GM23338 (cell line): ENCODE results near the gene NT5C. TPM values are rescaled to one million over a fixed set of nuclear protein-coding genes. Genes with fewer than 3 reads are reported as not detected.
A peak's percentile ranks its signal among the peaks of the same experiment; 100 is the strongest.

Source experiments
- ATAC-seq: fragments of 200-7000 bp; cut with Tn5 transposase; 3 replicates; pipeline ENCODE4 v1.9.1; 2020
- DNase-seq: peaks from one replicate; pipeline ENCODE4 v3.0.0-alpha.2; 2015; ENCODE audit warnings: low spot score
- H2AFZ ChIP-seq: fragments of 200-600 bp; sonication (generic); 2 replicates; pipeline ENCODE4 v1.8.0; 2016; ENCODE audit warnings: antibody characterized with exemption, mild to moderate bottlenecking, moderate library complexity
- H3F3A ChIP-seq: fragments of 200-600 bp; sonication (generic); replicated peaks from 2 replicates; pipeline ENCODE4 v1.8.0; 2017; ENCODE audit warnings: antibody characterized with exemption, mixed run types, low read depth
- H3K27ac ChIP-seq: fragments of 200-600 bp; sonication (generic); 2 replicates; pipeline ENCODE4 v1.6.1; 2016; ENCODE audit warnings: low read depth
- H3K27me3 ChIP-seq: fragments of 200-600 bp; sonication (generic); 2 replicates; pipeline ENCODE4 v1.8.0; 2016; ENCODE audit warnings: mild to moderate bottlenecking, mixed run types, moderate library complexity; ENCODE audit not compliant: insufficient read depth
- H3K36me3 ChIP-seq: fragments of 200-600 bp; sonication (generic); 2 replicates; pipeline ENCODE4 v1.8.0; 2016; ENCODE audit warnings: mild to moderate bottlenecking; ENCODE audit not compliant: insufficient read depth
- H3K4me1 ChIP-seq: fragments of 200-600 bp; sonication (generic); 2 replicates; pipeline ENCODE4 v1.8.0; 2016; ENCODE audit warnings: mild to moderate bottlenecking, moderate library complexity; ENCODE audit not compliant: insufficient read depth
- H3K4me2 ChIP-seq: fragments of 200-600 bp; sonication (generic); 2 replicates; pipeline ENCODE4 v1.7.1; 2017; ENCODE audit warnings: mixed run types
- H3K4me3 ChIP-seq: fragments of 200-600 bp; sonication (generic); 2 replicates; pipeline ENCODE4 v1.6.1; 2016; ENCODE audit warnings: mixed run types
- H3K79me2 ChIP-seq: fragments of 200-600 bp; sonication (generic); replicated peaks from 2 replicates; pipeline ENCODE4 v1.8.0; 2017; ENCODE audit warnings: mild to moderate bottlenecking; ENCODE audit not compliant: insufficient read depth
- H3K9me2 ChIP-seq: fragments of 200-600 bp; sonication (generic); 2 replicates; pipeline ENCODE4 v1.8.0; 2017; ENCODE audit not compliant: insufficient read depth
- H4K20me1 ChIP-seq: fragments of 200-600 bp; sonication (generic); replicated peaks from 2 replicates; pipeline ENCODE4 v1.8.0; 2017; ENCODE audit warnings: mild to moderate bottlenecking; ENCODE audit not compliant: insufficient read depth
- H3K27ac Mint-ChIP-seq: 2 replicates; pipeline ENCODE4 v1.8.0; 2020; ENCODE audit warnings: inconsistent platforms, mild to moderate bottlenecking, moderate library complexity, mixed read lengths
- H3K27me3 Mint-ChIP-seq: 3 replicates; pipeline ENCODE4 v1.8.0; 2022; ENCODE audit warnings: low read depth, mild to moderate bottlenecking, moderate library complexity, mixed read lengths, inconsistent platforms; ENCODE audit not compliant: insufficient read depth, poor library complexity
- H3K36me3 Mint-ChIP-seq: 3 replicates; pipeline ENCODE4 v1.8.0; 2021; ENCODE audit warnings: low read depth, mild to moderate bottlenecking, inconsistent platforms, moderate library complexity, mixed read lengths
- H3K4me1 Mint-ChIP-seq: 3 replicates; pipeline ENCODE4 v1.8.0; 2020; ENCODE audit warnings: mild to moderate bottlenecking, inconsistent platforms, mixed read lengths
- H3K4me3 Mint-ChIP-seq: 3 replicates; pipeline ENCODE4 v1.8.0; 2021; ENCODE audit warnings: moderate library complexity, mild to moderate bottlenecking, inconsistent platforms, mixed read lengths
- H3K9me3 Mint-ChIP-seq: 3 replicates; pipeline ENCODE4 v1.8.0; 2020; ENCODE audit warnings: moderate library complexity, mild to moderate bottlenecking, inconsistent platforms, mixed read lengths
- CREB1 ChIP-seq: fragments of 250-450 bp; sonication (Bioruptor Pico); IDR thresholded peaks from 2 replicates; pipeline ENCODE4 v1.5.0; 2020; ENCODE audit warnings: low read depth, mild to moderate bottlenecking, moderate library complexity
- EZH2 ChIP-seq: fragments of 200-600 bp; sonication (generic); IDR thresholded peaks from one replicate; pipeline ENCODE4 v1.8.0; 2017; ENCODE audit warnings: antibody characterized with exemption, mild to moderate bottlenecking, low read depth; ENCODE audit not compliant: unreplicated experiment
- EZH2phosphoT487 ChIP-seq: fragments of 200-600 bp; sonication (generic); IDR thresholded peaks from one replicate; pipeline ENCODE4 v1.8.1; 2018; ENCODE audit warnings: antibody characterized with exemption; ENCODE audit not compliant: unreplicated experiment
- JUNB ChIP-seq: IDR thresholded peaks from one replicate; pipeline ENCODE4 v1.6.1; 2016; ENCODE audit warnings: antibody characterized with exemption; ENCODE audit not compliant: unreplicated experiment
- NANOG ChIP-seq: IDR thresholded peaks from 2 replicates; pipeline ENCODE4 v1.6.1; 2016; ENCODE audit warnings: antibody characterized with exemption, borderline replicate concordance
- POLR2AphosphoS5 ChIP-seq: IDR thresholded peaks from 2 replicates; pipeline ENCODE4 v1.6.1; 2016; ENCODE audit warnings: antibody characterized with exemption, low read depth
- ZNF114 ChIP-seq: fragments of 250-450 bp; sonication (Bioruptor Pico); IDR thresholded peaks from 2 replicates; pipeline ENCODE4 v1.5.0; 2020; ENCODE audit warnings: mild to moderate bottlenecking, moderate library complexity
- polyA plus RNA-seq: library from polyadenylated mRNA; unstranded; fragments of >200 nt; fragmentation: Nextera tagmentation; extraction: Ambion mirVana; gene quantifications from 2 replicates; pipeline ENCODE4 v1.2.1, GENCODE V29; 2016
- total RNA-seq: library from RNA; depleted of rRNA; stranded (reverse); fragments of >200 nt; shearing (Covaris generic); gene quantifications from 2 replicates; pipeline ENCODE4 v1.2.3, GENCODE V29; 2014
- TF ChIP-seq, protein P1 (sequence below): IDR thresholded peaks from 2 replicates; pipeline ENCODE4 v1.6.1; 2016; ENCODE audit warnings: antibody characterized with exemption
- TF ChIP-seq, protein P2 (sequence below): IDR thresholded peaks from one replicate; pipeline ENCODE4 v1.6.1; 2018; ENCODE audit warnings: antibody characterized with exemption; ENCODE audit not compliant: unreplicated experiment

NT5C gene
- total and polyA plus RNA-seq, 2 experiments from 2014 or later = 91.7 to 120 TPM

DNA sequence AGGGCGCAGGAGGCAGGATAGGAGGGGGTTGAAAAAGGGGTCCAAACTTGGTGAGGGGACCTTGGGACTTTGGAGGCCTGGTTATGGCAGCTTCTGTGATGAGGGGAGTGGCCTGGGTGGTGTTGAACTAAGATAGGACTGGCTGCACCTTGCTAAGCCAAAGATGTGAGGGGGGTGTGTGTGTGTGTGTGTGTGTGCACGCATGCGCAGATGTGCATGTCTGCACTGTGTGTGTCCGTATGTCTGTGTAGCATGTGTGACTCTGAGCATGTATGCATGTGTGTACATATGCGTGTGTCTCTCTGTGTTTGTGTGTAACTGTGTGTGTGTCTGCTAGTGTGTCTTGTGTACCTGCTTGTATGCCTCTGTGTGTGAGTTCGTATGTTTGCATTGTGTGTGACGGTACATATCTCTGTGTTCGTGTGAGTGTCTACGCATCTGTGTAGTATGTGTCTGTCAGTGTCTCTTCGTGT lies 39.7 kb downstream of the NT5C start (continued):
- TF ChIP-seq, protein P1, sequence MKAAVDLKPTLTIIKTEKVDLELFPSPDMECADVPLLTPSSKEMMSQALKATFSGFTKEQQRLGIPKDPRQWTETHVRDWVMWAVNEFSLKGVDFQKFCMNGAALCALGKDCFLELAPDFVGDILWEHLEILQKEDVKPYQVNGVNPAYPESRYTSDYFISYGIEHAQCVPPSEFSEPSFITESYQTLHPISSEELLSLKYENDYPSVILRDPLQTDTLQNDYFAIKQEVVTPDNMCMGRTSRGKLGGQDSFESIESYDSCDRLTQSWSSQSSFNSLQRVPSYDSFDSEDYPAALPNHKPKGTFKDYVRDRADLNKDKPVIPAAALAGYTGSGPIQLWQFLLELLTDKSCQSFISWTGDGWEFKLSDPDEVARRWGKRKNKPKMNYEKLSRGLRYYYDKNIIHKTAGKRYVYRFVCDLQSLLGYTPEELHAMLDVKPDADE = no peak
- TF ChIP-seq, protein P2, sequence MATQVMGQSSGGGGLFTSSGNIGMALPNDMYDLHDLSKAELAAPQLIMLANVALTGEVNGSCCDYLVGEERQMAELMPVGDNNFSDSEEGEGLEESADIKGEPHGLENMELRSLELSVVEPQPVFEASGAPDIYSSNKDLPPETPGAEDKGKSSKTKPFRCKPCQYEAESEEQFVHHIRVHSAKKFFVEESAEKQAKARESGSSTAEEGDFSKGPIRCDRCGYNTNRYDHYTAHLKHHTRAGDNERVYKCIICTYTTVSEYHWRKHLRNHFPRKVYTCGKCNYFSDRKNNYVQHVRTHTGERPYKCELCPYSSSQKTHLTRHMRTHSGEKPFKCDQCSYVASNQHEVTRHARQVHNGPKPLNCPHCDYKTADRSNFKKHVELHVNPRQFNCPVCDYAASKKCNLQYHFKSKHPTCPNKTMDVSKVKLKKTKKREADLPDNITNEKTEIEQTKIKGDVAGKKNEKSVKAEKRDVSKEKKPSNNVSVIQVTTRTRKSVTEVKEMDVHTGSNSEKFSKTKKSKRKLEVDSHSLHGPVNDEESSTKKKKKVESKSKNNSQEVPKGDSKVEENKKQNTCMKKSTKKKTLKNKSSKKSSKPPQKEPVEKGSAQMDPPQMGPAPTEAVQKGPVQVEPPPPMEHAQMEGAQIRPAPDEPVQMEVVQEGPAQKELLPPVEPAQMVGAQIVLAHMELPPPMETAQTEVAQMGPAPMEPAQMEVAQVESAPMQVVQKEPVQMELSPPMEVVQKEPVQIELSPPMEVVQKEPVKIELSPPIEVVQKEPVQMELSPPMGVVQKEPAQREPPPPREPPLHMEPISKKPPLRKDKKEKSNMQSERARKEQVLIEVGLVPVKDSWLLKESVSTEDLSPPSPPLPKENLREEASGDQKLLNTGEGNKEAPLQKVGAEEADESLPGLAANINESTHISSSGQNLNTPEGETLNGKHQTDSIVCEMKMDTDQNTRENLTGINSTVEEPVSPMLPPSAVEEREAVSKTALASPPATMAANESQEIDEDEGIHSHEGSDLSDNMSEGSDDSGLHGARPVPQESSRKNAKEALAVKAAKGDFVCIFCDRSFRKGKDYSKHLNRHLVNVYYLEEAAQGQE = no peak
- TF ChIP-seq JUNB = no peak
- TF ChIP-seq POLR2AphosphoS5 = no peak
- no peak for TF ChIP-seq EZH2phosphoT487
- TF ChIP-seq EZH2 = no peak
- no peak for TF ChIP-seq CREB1

DNA sequence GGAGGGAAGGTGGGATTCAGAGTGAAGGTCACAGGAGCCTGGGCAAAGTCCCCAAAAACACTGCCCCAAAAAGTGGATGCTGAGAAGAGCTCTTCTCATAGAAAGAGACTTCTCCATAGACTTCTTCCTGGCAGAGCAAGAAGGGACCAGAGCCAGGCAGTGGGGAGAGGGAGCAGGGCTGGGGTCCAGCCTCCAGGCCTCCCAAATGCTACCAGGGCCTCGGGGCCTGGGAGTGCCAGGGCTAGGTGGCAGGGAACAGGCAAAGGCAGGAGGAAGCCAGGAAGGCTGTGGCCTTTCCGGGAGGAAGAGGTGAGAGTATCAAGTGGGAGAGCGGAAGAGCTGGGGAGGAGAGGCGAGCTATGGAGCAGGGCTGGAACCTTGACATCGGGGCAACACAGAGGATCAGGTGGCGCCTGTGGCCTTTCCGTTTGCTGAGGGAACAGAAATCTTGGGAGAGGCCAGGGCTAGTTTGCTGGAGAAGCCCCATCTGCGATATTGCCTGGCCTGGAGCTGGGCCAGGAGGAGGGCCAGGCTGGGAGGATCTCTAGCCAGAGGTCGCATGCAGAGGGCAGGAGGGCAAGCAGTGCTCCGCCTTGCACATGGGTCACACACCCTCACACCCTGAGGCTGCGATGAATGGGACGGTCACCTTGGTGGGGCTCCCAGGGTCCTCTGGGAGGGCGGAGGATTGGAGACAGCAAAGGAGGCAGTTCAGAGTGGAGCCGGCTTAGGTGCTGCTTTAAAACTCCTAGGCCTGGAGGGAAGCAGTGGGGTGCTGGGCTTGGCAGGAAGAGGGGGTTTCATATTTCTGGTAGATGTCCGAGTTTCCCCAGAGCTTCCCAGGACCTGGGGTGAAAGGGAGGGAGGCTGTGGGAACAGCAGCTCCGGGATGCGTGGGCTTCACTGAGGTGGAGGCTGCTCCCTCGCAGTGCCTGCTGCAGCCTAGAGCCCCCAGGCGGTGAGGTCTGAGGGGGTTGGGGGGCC lies 40.4 kb downstream of the NT5C start:
- Mint-ChIP-seq H3K4me1 (peaks cover 50% of the 10 kb centered on the region), H3K27ac (peak overlapping the region; percentile 62)
- DNase-seq = no peak
- TF ChIP-seq ZNF114 (CRISPR knock-in tag) (no peak), NANOG (no peak), POLR2AphosphoS5 (no peak)
- TF ChIP-seq, protein P2 = no peak

More for the DNA sequence above, 40.4 kb downstream of the NT5C start:
- peaks cover 39% of the 10 kb centered on the region for H3F3A ChIP-seq
- no peak for ATAC-seq
- no peaks in the 10 kb centered on the region for H3K27me3 ChIP-seq
- H3K79me2 ChIP-seq = peaks cover 11% of the 10 kb centered on the region
- peak overlapping the region; percentile 23; the same call in 2 of the 3 replicates for H3K4me3 Mint-ChIP-seq
- H3K9me3 Mint-ChIP-seq = no peaks in the 10 kb centered on the region; the same call in 2 of the 3 replicates
- H4K20me1 ChIP-seq = no peaks in the 10 kb centered on the region; the same call in 1 of the 2 replicates
- peak overlapping the region; percentile 81 for H3K27ac ChIP-seq
- peak overlapping the region; percentile 59 for H3K4me2 ChIP-seq
- H2AFZ ChIP-seq = no peak overlapping the region
- peak overlapping the region; percentile 23; the same call in 1 of the 2 replicates for H3K4me3 ChIP-seq
- H3K36me3 Mint-ChIP-seq = peaks cover 4% of the 10 kb centered on the region; the same call in 2 of the 3 replicates
- peaks cover 19% of the 10 kb centered on the region for H3K27me3 Mint-ChIP-seq
- H3K36me3 ChIP-seq = no peaks in the 10 kb centered on the region
- peaks cover 37% of the 10 kb centered on the region for H3K4me1 ChIP-seq
- no peaks in the 10 kb centered on the region for H3K9me2 ChIP-seq
